H1 (cell line): ENCODE results near the gene MTFR1L. TPM values are rescaled to one million over a fixed set of nuclear protein-coding genes. Genes with fewer than 3 reads are reported as not detected.

Experiments
- CTCF ChIA-PET: fragments of 300-600 bp; sonication (Branson Sonifier 250); formaldehyde crosslinking; loops from one replicate; lab custom pipeline; 2021; ENCODE audit not compliant: partially characterized antibody; lab: Charles Lee
- POLR2A ChIA-PET: fragments of 300-600 bp; sonication (Branson Sonifier 250); formaldehyde crosslinking; loops from one replicate; lab custom pipeline; 2021; ENCODE audit warnings: inconsistent platforms; ENCODE audit not compliant: partially characterized antibody; lab: Charles Lee
- DNase-seq, 2 experiments: peaks; one replicate each; pipeline versions ENCODE4 v3.0.0 to v3.0.0-alpha.2; 2010 to 2022; ENCODE audit warnings: low spot score in 2 of 2, low read depth in 1 of 2, mixed read lengths in 1 of 2
- FAIRE-seq: peaks from 2 replicates; lab custom pipeline; 2011; peaks lifted over from hg19 to GRCh38; lab: Jason Lieb, UNC
- H2AFZ ChIP-seq: 2 replicates; pipeline ENCODE4 v1.8.1; 2012; ENCODE audit warnings: low read length, inconsistent platforms
- H2AK5ac ChIP-seq: 2 replicates; pipeline ENCODE4 v1.6.1; 2013; ENCODE audit warnings: low read depth, low read length
- H2BK120ac ChIP-seq: replicated peaks from 2 replicates; pipeline ENCODE3; 2013; ENCODE audit warnings: low read depth, low read length, inconsistent platforms
- H2BK12ac ChIP-seq: 2 replicates; pipeline ENCODE4 v1.6.1; 2013; ENCODE audit warnings: low read depth, low read length
- H2BK15ac ChIP-seq: 2 replicates; pipeline ENCODE4 v1.6.1; 2013; ENCODE audit warnings: low read length
- H2BK20ac ChIP-seq: 2 replicates; pipeline ENCODE4 v1.6.1; 2013; ENCODE audit warnings: low read length
- H2BK5ac ChIP-seq: 2 replicates; pipeline ENCODE4 v1.6.1; 2013; ENCODE audit warnings: low read depth, low read length
- H3K14ac ChIP-seq: 2 replicates; pipeline ENCODE4 v1.6.1; 2013; ENCODE audit warnings: inconsistent platforms; ENCODE audit not compliant: insufficient read length
- H3K18ac ChIP-seq: 2 replicates; pipeline ENCODE4 v1.6.1; 2013; ENCODE audit warnings: low read length; ENCODE audit errors: extremely low read depth
- H3K23ac ChIP-seq: 2 replicates; pipeline ENCODE4 v1.6.1; 2013; ENCODE audit warnings: inconsistent platforms; ENCODE audit not compliant: insufficient read length
- H3K23me2 ChIP-seq: 2 replicates; pipeline ENCODE4 v1.6.1; 2013; ENCODE audit warnings: low read depth, low read length
- H3K27ac ChIP-seq: 2 replicates; pipeline ENCODE4 v1.6.1; 2011; ENCODE audit warnings: low read depth, low read length, inconsistent platforms
- H3K27me3 ChIP-seq, 4 experiments: replicated peaks in 1 of 4; 1 replicate in 1 of 4; 2 replicates in 3 of 4; pipeline versions ENCODE4 v1.6.1 to v1.8.1; 2011 to 2013; ENCODE audit warnings: low read length in 3 of 4, mild to moderate bottlenecking in 3 of 4, inconsistent platforms in 2 of 4, mixed read lengths in 2 of 4, moderate library complexity in 1 of 4; ENCODE audit not compliant: control insufficient read depth in 3 of 4, insufficient read depth in 3 of 4; ENCODE audit errors: extremely low read depth in 1 of 4
- H3K36me3 ChIP-seq, 4 experiments: 2 replicates each; pipeline versions ENCODE4 v1.6.1 to v1.8.1; 2011 to 2013; ENCODE audit warnings: mild to moderate bottlenecking in 4 of 4, low read length in 3 of 4, moderate library complexity in 2 of 4, control low read depth in 1 of 4, inconsistent platforms in 1 of 4; ENCODE audit not compliant: insufficient read depth in 4 of 4, control insufficient read depth in 2 of 4
- H3K4ac ChIP-seq: replicated peaks from 2 replicates; pipeline ENCODE3; 2013; ENCODE audit warnings: low read length, low read depth, mixed read lengths, inconsistent platforms; ENCODE audit not compliant: insufficient read length
- H3K4me1 ChIP-seq, 4 experiments: replicated peaks in 1 of 4; 1 replicate in 1 of 4; 2 replicates in 3 of 4; pipeline versions ENCODE4 v1.6.1 to v1.8.1; 2011 to 2013; ENCODE audit warnings: low read length in 3 of 4, inconsistent platforms in 2 of 4, mixed read lengths in 1 of 4; ENCODE audit not compliant: insufficient read depth in 4 of 4, control insufficient read depth in 3 of 4
- H3K4me2 ChIP-seq, 2 experiments: 2 replicates each; pipeline versions ENCODE4 v1.6.1 to v1.8.1; 2011 to 2013; ENCODE audit warnings: low read depth in 2 of 2, low read length in 2 of 2, control low read depth in 1 of 2, inconsistent platforms in 1 of 2, mild to moderate bottlenecking in 1 of 2; ENCODE audit not compliant: insufficient read depth in 1 of 2
- H3K4me3 ChIP-seq, 4 experiments: fragments of 200-600, 300-600 bp in 1 of 4; sonication (generic), shearing (Covaris generic), sonication (Bioruptor Twin) in 1 of 4; 2 replicates each; pipeline versions ENCODE4 v1.5.1 to v1.8.1; 2011 to 2016; ENCODE audit warnings: low read length in 4 of 4, low read depth in 3 of 4, control low read depth in 2 of 4, inconsistent platforms in 2 of 4, mild to moderate bottlenecking in 2 of 4, mixed read lengths in 1 of 4, moderate library complexity in 1 of 4; ENCODE audit not compliant: insufficient read depth in 2 of 4; ENCODE audit errors: extremely low read depth in 1 of 4
- H3K56ac ChIP-seq: replicated peaks from 2 replicates; pipeline ENCODE3; 2013; ENCODE audit warnings: low read depth, mild to moderate bottlenecking, mixed read lengths, low read length, inconsistent platforms; ENCODE audit not compliant: insufficient read length
- H3K79me1 ChIP-seq: 2 replicates; pipeline ENCODE4 v1.6.1; 2013; ENCODE audit warnings: low read depth, low read length, control low read depth
- H3K79me2 ChIP-seq, 2 experiments: 2 replicates each; pipeline versions ENCODE4 v1.6.1 to v1.8.1; 2012 to 2013; ENCODE audit warnings: low read length in 2 of 2, mild to moderate bottlenecking in 2 of 2, inconsistent platforms in 1 of 2; ENCODE audit not compliant: insufficient read depth in 2 of 2, control insufficient read depth in 1 of 2
- H3K9ac ChIP-seq, 4 experiments: replicated peaks in 1 of 4; 1 replicate in 1 of 4; 2 replicates in 3 of 4; pipeline versions ENCODE4 v1.6.1 to v1.8.1; 2011 to 2013; ENCODE audit warnings: low read depth in 3 of 4, low read length in 3 of 4, control low read depth in 2 of 4, mild to moderate bottlenecking in 2 of 4, moderate library complexity in 2 of 4, inconsistent platforms in 1 of 4; ENCODE audit errors: extremely low read depth in 1 of 4
- H3K9me3 ChIP-seq, 2 experiments: 2 replicates each; pipeline versions ENCODE4 v1.6.1 to v1.8.1; 2012 to 2013; ENCODE audit warnings: mild to moderate bottlenecking in 2 of 2, moderate library complexity in 2 of 2, control low read depth in 1 of 2, inconsistent platforms in 1 of 2, low read depth in 1 of 2, low read length in 1 of 2, mixed read lengths in 1 of 2; ENCODE audit not compliant: insufficient read depth in 2 of 2
- H4K20me1 ChIP-seq, 2 experiments: replicated peaks in 1 of 2; 2 replicates each; pipeline versions ENCODE3 to v1.8.1; 2011 to 2013; ENCODE audit warnings: inconsistent platforms in 2 of 2, low read length in 2 of 2, mild to moderate bottlenecking in 1 of 2; ENCODE audit not compliant: insufficient read depth in 2 of 2, control insufficient read depth in 1 of 2
- H4K5ac ChIP-seq: 2 replicates; pipeline ENCODE4 v1.6.1; 2013; ENCODE audit warnings: low read length, low read depth, mixed read lengths, inconsistent platforms; ENCODE audit not compliant: insufficient read length
- H4K8ac ChIP-seq: 2 replicates; pipeline ENCODE4 v1.8.0; 2013; ENCODE audit warnings: mild to moderate bottlenecking, moderate library complexity, low read length, inconsistent platforms; ENCODE audit not compliant: insufficient read depth; ENCODE audit errors: extremely low read depth
- H4K91ac ChIP-seq: replicated peaks from 2 replicates; pipeline ENCODE3; 2013; ENCODE audit warnings: low read length, mixed read lengths, inconsistent platforms; ENCODE audit not compliant: insufficient read length
- CHD1 ChIP-seq: IDR thresholded peaks from 2 replicates; pipeline ENCODE4 v1.6.1; 2012; ENCODE audit warnings: low read depth, low read length, improper control_type of control experiment
- CREB1 ChIP-seq: IDR thresholded peaks from 2 replicates; pipeline ENCODE4 v1.6.1; 2012; ENCODE audit warnings: inconsistent platforms
- E2F6 ChIP-seq: IDR thresholded peaks from 2 replicates; pipeline ENCODE4 v1.6.1; 2012; ENCODE audit warnings: inconsistent platforms
- HDAC2 ChIP-seq, 2 experiments: fragments of 300-600 bp in 1 of 2; sonication (generic) in 1 of 2; IDR thresholded peaks; 2 replicates each; pipeline ENCODE4 v1.6.1; 2011 to 2012; ENCODE audit warnings: low read depth in 2 of 2, low read length in 2 of 2, mild to moderate bottlenecking in 2 of 2, moderate library complexity in 2 of 2, borderline replicate concordance in 1 of 2, inconsistent platforms in 1 of 2
- MAX ChIP-seq: IDR thresholded peaks from 2 replicates; pipeline ENCODE4 v1.6.1; 2012; ENCODE audit warnings: inconsistent platforms
- POU5F1 ChIP-seq: IDR thresholded peaks from 2 replicates; pipeline ENCODE4 v1.6.1; 2011; ENCODE audit warnings: low read depth, mild to moderate bottlenecking, low read length, moderate library complexity
- RAD21 ChIP-seq, 2 experiments: IDR thresholded peaks in 1 of 2; conservative IDR thresholded peaks in 1 of 2; 2 replicates each; pipeline ENCODE4 v1.6.1; 2011; ENCODE audit warnings: low read depth in 2 of 2, low read length in 2 of 2, improper control_type of control experiment in 1 of 2, inconsistent platforms in 1 of 2, mild to moderate bottlenecking in 1 of 2, moderate library complexity in 1 of 2
- RFX5 ChIP-seq: IDR thresholded peaks from 2 replicates; pipeline ENCODE4 v1.6.1; 2011; ENCODE audit warnings: low read depth, low read length, improper control_type of control experiment, borderline replicate concordance
- SIRT6 ChIP-seq: IDR thresholded peaks from one replicate; pipeline ENCODE4 v1.7.1; 2012; ENCODE audit warnings: low read length, inconsistent platforms
- TAF1 ChIP-seq: IDR thresholded peaks from 2 replicates; pipeline ENCODE4 v1.6.1; 2011; ENCODE audit warnings: mild to moderate bottlenecking, low read depth, low read length
- TBP ChIP-seq: IDR thresholded peaks from 2 replicates; pipeline ENCODE4 v1.6.1; 2011; ENCODE audit warnings: low read depth, low read length, improper control_type of control experiment
- TEAD4 ChIP-seq: IDR thresholded peaks from 2 replicates; pipeline ENCODE4 v1.6.1; 2012; ENCODE audit warnings: low read depth, low read length, inconsistent platforms, mixed read lengths
- WGBS, 2 experiments: shearing (Covaris generic) in 1 of 2; methylation state at CpG; one replicate each; pipeline versions ENCODE4 v1.1.6 to v1.1.7; 2013 to 2015; ENCODE audit warnings: low lambda C conversion rate in 2 of 2, mixed read lengths in 2 of 2, inconsistent platforms in 1 of 2, low coverage in 1 of 2, missing lambda C conversion rate in 1 of 2; ENCODE audit not compliant: insufficient replicate concordance in 2 of 2, insufficient coverage in 1 of 2, insufficient read length in 1 of 2; ENCODE audit errors: extremely low coverage in 1 of 2, missing lambda C conversion rate in 1 of 2; 5-methylcytosine and 5-hydroxymethylcytosine counted together
- polyA plus RNA-seq, 7 experiments: library from polyadenylated mRNA; depleted of rRNA in 3 of 7; stranded (reverse) in 5 of 7; unstranded in 2 of 7; fragments of >200 nt in 5 of 7; fragments of 200-250 nt in 2 of 7; gene quantifications; 1 replicate in 5 of 7; 2 replicates in 1 of 7; 4 replicates in 1 of 7; pipeline versions ENCODE4 v1.2.1 to v1.2.3, GENCODE V29; 2011 to 2013; ENCODE audit warnings: missing spikeins in 2 of 7, mixed read lengths in 2 of 7
- total RNA-seq: library from RNA; stranded (reverse); fragmentation: NEBNext Ultra II Directional; extraction: Animal tissue kit (Norgen Biotek cat#: 25700); gene quantifications from 2 replicates; pipeline ENCODE4 v1.2.1, GENCODE V29; 2021

The MTFR1L gene
- total and polyA plus RNA-seq, 2 of the 8 experiments (the other 6 are each of a cell fraction or from before 2014, with no cell fraction given), result 20.8 to 23.1 TPM

- CTCF ChIA-PET, result interaction anchor here (1.0 to 2.6 kb wide), 7 partner anchors 14 to 54 kb away, joined by 3 to 13 read pairs (median 3); partner anchors contain the start of gene MTFR1L
- Histone ChIP-seq H3K27me3 (no peaks in the 10 kb centered on the region), H2BK12ac (no peak overlapping the region), H4K20me1 (peaks cover 0 to 1% of the 10 kb centered on the region in 2 experiments), H3K9ac (no peak overlapping the region; a peak in 1 of 7 replicates), H2AK5ac (no peak overlapping the region), H3K14ac (no peak overlapping the region), H2BK15ac (no peak overlapping the region), H3K23me2 (peaks cover 14% of the 10 kb centered on the region), H3K56ac (no peak overlapping the region), H3K23ac (no peak overlapping the region), H2BK5ac (no peak overlapping the region), H4K5ac (no peak overlapping the region), H3K4me1 (peaks cover 3 to 8% (median 5%) of the 10 kb centered on the region in 4 experiments), H3K4me2 (no peak overlapping the region), H2BK20ac (no peak overlapping the region), H3K4ac (no peak overlapping the region), H3K9me3 (no peaks in the 10 kb centered on the region), H3K79me1 (no peaks in the 10 kb centered on the region; the same call in 1 of the 2 replicates), H2AFZ (no peak overlapping the region), H3K79me2 (peaks cover 6 to 8% of the 10 kb centered on the region in 2 experiments; a peak in 3 of 4 replicates), H3K27ac (no peak overlapping the region), H3K18ac (no peak overlapping the region), H3K36me3 (peaks cover 0 to 8% (median 1%) of the 10 kb centered on the region in 4 experiments; a peak in 3 of 8 replicates), H4K91ac (no peak overlapping the region), H4K8ac (no peak overlapping the region; the same call in 1 of the 2 replicates), H3K4me3 (no peak overlapping the region), H2BK120ac (no peak overlapping the region)
- FAIRE-seq (no peak), DNase-seq (no peak)
- POLR2A ChIA-PET, result interaction anchor here (1.0 to 1.6 kb wide), 4 partner anchors 16 to 43 kb away, joined by 3 to 4 read pairs (median 3); partner anchors contain the start of gene MTFR1L
- 89% methylated on average over 20 of the region's 20 CpGs; no CpG with 5 or more reads in 1 of the 2 experiments for WGBS, 2 experiments
- no peak for TF ChIP-seq RFX5
- no peak for TF ChIP-seq CREB1
- no peak for TF ChIP-seq TEAD4
- TF ChIP-seq CHD1, result no peak
- no peak for TF ChIP-seq TAF1
- no peak for TF ChIP-seq POU5F1
- no peak for TF ChIP-seq MAX
- no peak for TF ChIP-seq TBP
- no peak for TF ChIP-seq RAD21 (IDR thresholded peaks at IDR 0.05 in 1 of 2, conservative IDR thresholded peaks at IDR 0.05 in 1 of 2; ENCODE audit: low read depth in 2 of 2, low read length in 2 of 2)
- no peak for TF ChIP-seq E2F6
- no peak for TF ChIP-seq SIRT6
- TF ChIP-seq HDAC2 (IDR thresholded peaks at IDR 0.05; ENCODE audit: borderline replicate concordance in 1 of 2, low read depth in 2 of 2, low read length in 2 of 2), result no peak
Observed at GRCh38 chr1:25862785-25863485, 43.2 kb downstream of the MTFR1L start.
